ENCODE measurements around the gene FAM177B. TPM values are rescaled to one million over a fixed set of nuclear protein-coding genes. Genes with fewer than 3 reads are reported as not detected.
A peak's percentile ranks its signal among the peaks of the same experiment; 100 is the strongest.

FAM177B gene
- total and polyA plus RNA-seq, 8 donors, result 0.28 to 1.2 (median 0.49) TPM; not detected in 2

DNA sequence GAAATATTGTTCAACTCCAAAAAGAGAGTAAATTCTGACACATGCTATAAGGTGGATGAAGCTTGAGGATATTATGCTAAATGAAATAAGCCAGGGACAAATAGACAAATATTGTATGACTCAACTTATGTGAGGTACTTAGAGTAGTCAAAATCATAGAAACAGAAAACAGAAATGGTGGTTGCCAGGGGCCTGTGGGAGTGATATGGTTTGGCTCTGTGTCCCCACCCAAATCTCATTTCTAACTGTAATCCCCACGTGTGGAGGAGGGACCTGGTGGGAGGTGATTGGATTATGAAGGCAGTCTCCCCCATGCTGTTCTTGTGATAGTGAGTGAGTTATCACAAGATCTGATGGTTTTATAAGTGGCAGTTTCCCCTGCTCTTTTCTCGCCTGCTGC is 53.1 kb downstream of the FAM177B start:
- TF ChIP-seq, protein P1, sequence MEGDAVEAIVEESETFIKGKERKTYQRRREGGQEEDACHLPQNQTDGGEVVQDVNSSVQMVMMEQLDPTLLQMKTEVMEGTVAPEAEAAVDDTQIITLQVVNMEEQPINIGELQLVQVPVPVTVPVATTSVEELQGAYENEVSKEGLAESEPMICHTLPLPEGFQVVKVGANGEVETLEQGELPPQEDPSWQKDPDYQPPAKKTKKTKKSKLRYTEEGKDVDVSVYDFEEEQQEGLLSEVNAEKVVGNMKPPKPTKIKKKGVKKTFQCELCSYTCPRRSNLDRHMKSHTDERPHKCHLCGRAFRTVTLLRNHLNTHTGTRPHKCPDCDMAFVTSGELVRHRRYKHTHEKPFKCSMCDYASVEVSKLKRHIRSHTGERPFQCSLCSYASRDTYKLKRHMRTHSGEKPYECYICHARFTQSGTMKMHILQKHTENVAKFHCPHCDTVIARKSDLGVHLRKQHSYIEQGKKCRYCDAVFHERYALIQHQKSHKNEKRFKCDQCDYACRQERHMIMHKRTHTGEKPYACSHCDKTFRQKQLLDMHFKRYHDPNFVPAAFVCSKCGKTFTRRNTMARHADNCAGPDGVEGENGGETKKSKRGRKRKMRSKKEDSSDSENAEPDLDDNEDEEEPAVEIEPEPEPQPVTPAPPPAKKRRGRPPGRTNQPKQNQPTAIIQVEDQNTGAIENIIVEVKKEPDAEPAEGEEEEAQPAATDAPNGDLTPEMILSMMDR (IDR thresholded peaks at IDR 0.05), result no peak
- Histone ChIP-seq H3K36me3 (no peaks in the 10 kb centered on the region), H3K4me3 (no peak overlapping the region), H3K27me3 (no peaks in the 10 kb centered on the region), H3K27ac (no peak overlapping the region), H3K9me3 (no peaks in the 10 kb centered on the region), H3K4me1 (peaks cover 0 to 8% of the 10 kb centered on the region in 2 donors)
- intact Hi-C loops (cut with DNase I), result loop anchor here (5.0 to 10.0 kb wide), 3 partner anchors 292 to 335 kb away; no protein-coding TSS in a partner anchor
- no peak for DNase-seq
- ATAC-seq, result no peak

- Histone ChIP-seq H3K27me3 (no peaks in the 10 kb centered on the region), H3K36me3 (no peaks in the 10 kb centered on the region), H3K9me3 (no peaks in the 10 kb centered on the region), H3K27ac (no peak overlapping the region), H3K4me3 (no peak overlapping the region), H3K4me1 (peaks cover 0 to 6% of the 10 kb centered on the region in 2 donors)
- ATAC-seq (no peak), DNase-seq (no peak)
- TF ChIP-seq, protein P1 (IDR thresholded peaks at IDR 0.05), result no peak
- intact Hi-C loops (cut with DNase I), result loop anchor here (5.0 to 10.0 kb wide), 3 partner anchors 292 to 334 kb away; no protein-coding TSS in a partner anchor
Observed at GRCh38 chr1:222790520-222790919, 53.5 kb downstream of the FAM177B start.

DNA sequence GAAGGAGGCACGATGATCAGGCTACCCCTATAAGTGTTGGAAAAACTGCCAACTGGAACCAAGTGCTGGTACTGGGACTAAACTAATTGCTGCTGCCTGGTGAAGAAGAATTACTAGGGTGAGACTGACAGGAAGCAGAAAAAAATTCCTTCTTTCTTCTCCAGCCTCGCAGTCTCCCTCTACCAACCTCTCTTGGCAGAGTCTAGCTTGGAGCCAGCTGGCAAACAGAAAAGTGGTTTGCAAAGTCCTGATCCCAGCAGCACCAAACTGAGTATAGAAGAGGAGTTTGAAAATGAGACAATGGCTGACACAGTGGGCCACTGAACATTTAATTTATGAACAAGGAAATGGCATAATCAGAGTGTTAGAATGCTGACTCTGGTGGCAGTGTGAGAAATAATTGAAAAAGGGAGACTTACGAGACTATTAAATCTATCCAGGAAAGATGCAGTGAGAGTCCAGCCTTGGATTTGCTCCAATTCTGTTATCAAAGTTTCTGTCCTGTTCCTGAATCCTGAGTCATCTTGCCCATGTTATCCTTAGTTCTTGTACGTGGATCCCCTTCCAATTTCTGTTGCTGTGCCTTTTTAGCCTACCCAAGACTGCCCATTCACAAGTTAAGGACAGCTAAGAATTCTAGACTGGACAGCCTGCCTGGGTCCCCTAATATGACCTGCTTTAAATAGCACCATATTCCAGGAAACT is 54.2 kb downstream of the FAM177B start:
- TF ChIP-seq, protein P1 (IDR thresholded peaks at IDR 0.05), result no peak
- H3K4me3 ChIP-seq, result no peak overlapping the region
- H3K27ac ChIP-seq, result no peak overlapping the region
- ATAC-seq (no peak), DNase-seq (no peak)
- H3K36me3 ChIP-seq, result no peaks in the 10 kb centered on the region
- no peaks in the 10 kb centered on the region for H3K27me3 ChIP-seq
- intact Hi-C loops (cut with DNase I), result loop anchor here (5.0 to 10.0 kb wide), 3 partner anchors 291 to 334 kb away; no protein-coding TSS in a partner anchor
- H3K9me3 ChIP-seq, result no peaks in the 10 kb centered on the region
- H3K4me1 ChIP-seq, result peaks cover 0 to 2% of the 10 kb centered on the region in 2 donors

- Histone ChIP-seq H3K27me3 (no peaks in the 10 kb centered on the region), H3K9me3 (no peaks in the 10 kb centered on the region), H3K4me3 (no peak overlapping the region), H3K27ac (no peak overlapping the region), H3K4me1 (no peaks in the 10 kb centered on the region), H3K36me3 (no peaks in the 10 kb centered on the region)
- no peak for DNase-seq
- peak; percentile 56 for ATAC-seq
- intact Hi-C loops (cut with DNase I), result loop anchor here (5.0 to 10.0 kb wide), 3 partner anchors 290 to 332 kb away; no protein-coding TSS in a partner anchor
- TF ChIP-seq, protein P1 (IDR thresholded peaks at IDR 0.05), result peak; percentile 22 to 43
Observed at GRCh38 chr1:222792744-222793143, 55.7 kb downstream of the FAM177B start.

DNA sequence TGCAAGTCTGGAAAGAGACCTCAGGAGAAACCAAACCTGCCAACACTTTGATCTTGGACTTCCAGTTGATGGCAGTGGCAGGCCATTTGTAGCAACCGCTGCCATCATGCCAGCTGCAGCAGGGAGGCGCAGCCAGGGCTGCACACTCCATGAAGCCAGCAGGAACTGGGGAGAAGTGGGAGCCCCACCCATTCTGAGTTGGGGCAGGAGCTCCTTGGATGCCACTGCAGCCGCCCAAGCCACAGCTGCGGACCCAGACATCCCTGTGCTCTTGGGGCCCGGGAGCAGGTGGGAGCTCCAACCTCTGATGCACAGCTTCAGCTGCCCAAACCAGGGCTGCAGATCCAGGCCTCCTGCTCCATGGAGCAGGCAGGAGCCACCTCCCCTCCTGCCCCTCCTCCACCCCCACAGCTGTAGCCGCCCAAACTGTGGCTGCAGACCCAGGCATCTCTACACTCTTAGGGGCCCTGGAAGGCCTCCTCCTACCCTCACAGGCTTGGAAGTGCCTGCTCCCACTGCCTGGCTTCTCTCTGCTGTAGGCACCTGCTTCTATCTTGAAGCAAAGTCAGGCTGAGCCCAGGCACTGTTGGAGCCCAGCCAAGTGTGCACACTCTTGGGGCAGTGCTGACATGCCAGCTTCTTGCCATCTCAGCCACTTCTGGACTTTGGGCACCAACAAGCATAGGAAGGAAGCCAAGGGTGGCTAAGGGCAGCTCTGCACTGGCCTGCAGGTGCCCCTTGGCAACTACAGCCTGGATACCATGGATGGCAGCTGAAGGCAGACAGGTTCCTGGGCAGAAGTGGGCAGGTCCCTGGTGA is 57.9 kb downstream of the FAM177B start:
- Histone ChIP-seq H3K36me3 (no peaks in the 10 kb centered on the region), H3K9me3 (no peaks in the 10 kb centered on the region), H3K4me3 (no peak overlapping the region), H3K27ac (no peak overlapping the region), H3K27me3 (no peaks in the 10 kb centered on the region), H3K4me1 (peaks cover 0 to 8% of the 10 kb centered on the region in 2 donors)
- ATAC-seq (peak; percentile 30), DNase-seq (no peak)
- intact Hi-C loops (cut with DNase I), result loop anchor here (5.0 to 10.0 kb wide), 3 partner anchors 287 to 330 kb away; no protein-coding TSS in a partner anchor
- TF ChIP-seq, protein P1 (IDR thresholded peaks at IDR 0.05), result no peak

Measured in left lung (tissue), 10 donors.